ENCODE results near the gene VAMP4.

DNA sequence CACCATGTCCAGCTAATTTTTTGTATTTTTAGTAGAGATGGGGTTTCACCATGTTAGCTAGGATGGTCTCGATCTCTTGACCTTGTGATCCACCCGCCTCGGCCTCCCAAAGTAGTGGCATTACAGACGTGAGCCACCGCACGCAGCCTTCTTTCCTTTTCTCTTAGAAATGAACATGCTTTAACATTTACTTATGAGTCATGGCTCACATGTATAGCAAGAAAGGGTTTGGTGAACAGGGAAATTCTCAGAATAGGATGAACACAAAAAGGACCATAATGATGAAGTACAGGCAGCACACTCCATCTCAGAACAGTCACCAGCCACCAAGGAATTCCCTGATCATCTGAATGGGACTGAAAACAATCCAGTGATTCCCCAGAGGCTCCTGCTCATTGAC, 9.4 kb upstream of the VAMP4 start:
- TF ChIP-seq MXI1 (conservative IDR thresholded peaks at IDR 0.05; ENCODE audit: poor library complexity, severe bottlenecking): no peak
- TF ChIP-seq, protein P1, sequence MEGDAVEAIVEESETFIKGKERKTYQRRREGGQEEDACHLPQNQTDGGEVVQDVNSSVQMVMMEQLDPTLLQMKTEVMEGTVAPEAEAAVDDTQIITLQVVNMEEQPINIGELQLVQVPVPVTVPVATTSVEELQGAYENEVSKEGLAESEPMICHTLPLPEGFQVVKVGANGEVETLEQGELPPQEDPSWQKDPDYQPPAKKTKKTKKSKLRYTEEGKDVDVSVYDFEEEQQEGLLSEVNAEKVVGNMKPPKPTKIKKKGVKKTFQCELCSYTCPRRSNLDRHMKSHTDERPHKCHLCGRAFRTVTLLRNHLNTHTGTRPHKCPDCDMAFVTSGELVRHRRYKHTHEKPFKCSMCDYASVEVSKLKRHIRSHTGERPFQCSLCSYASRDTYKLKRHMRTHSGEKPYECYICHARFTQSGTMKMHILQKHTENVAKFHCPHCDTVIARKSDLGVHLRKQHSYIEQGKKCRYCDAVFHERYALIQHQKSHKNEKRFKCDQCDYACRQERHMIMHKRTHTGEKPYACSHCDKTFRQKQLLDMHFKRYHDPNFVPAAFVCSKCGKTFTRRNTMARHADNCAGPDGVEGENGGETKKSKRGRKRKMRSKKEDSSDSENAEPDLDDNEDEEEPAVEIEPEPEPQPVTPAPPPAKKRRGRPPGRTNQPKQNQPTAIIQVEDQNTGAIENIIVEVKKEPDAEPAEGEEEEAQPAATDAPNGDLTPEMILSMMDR (IDR thresholded peaks at IDR 0.05; ENCODE audit: poor library complexity, severe bottlenecking): no peak
- no peak for TF ChIP-seq SMC3 (conservative IDR thresholded peaks at IDR 0.05; ENCODE audit: poor library complexity)
- TF ChIP-seq EZH2 (IDR thresholded peaks at IDR 0.05; ENCODE audit: borderline replicate concordance, insufficient read depth, low read length, poor library complexity, severe bottlenecking): no peak
